ENCODE measurements around the gene SH3BGRL3. TPM values are rescaled to one million over a fixed set of nuclear protein-coding genes. Genes with fewer than 3 reads are reported as not detected.

The SH3BGRL3 gene
- total RNA-seq, 1 donor from 2014 or later: 324 TPM

- TF ChIP-seq CTCF (IDR thresholded peaks at IDR 0.05; ENCODE audit: insufficient read depth, low read depth, low read length): no peak
- no peak for TF ChIP-seq EZH2 (IDR thresholded peaks at IDR 0.05; ENCODE audit: insufficient read depth, low read length)
- FAIRE-seq (no peak), DNase-seq (ENCODE audit: low read depth) (no peak)
- Mint-ChIP-seq H3K36me3 (ENCODE audit: low read depth, unreplicated experiment) (peaks cover 1% of the 10 kb centered on the region), H3K27ac (ENCODE audit: unreplicated experiment) (peak overlapping the region; percentile 95), H3K4me3 (ENCODE audit: unreplicated experiment) (peak overlapping the region; percentile 98), H3K4me1 (ENCODE audit: low read depth, unreplicated experiment) (peaks cover 15% of the 10 kb centered on the region), H3K9me3 (ENCODE audit: unreplicated experiment) (no peaks in the 10 kb centered on the region), H3K27me3 (ENCODE audit: low read depth, unreplicated experiment) (no peaks in the 10 kb centered on the region)
- Histone ChIP-seq H3K79me2 (ENCODE audit: insufficient read depth, low read length) (peaks cover 7% of the 10 kb centered on the region), H3K9ac (ENCODE audit: low read length) (peak overlapping the region; percentile 90), H3K36me3 (ENCODE audit: insufficient read depth, low read length) (no peaks in the 10 kb centered on the region), H3K4me3 (ENCODE audit: insufficient read depth, low read depth, low read length) (peak overlapping the region; percentile 92), H3K4me2 (ENCODE audit: low read length) (peak overlapping the region; percentile 95), H4K20me1 (ENCODE audit: insufficient read depth, low read length) (no peaks in the 10 kb centered on the region), H2AFZ (ENCODE audit: low read depth, low read length) (peak overlapping the region; percentile 98), H3K4me1 (ENCODE audit: insufficient read depth, low read length) (peaks cover 19% of the 10 kb centered on the region), H3K27ac (ENCODE audit: low read depth, low read length) (peak overlapping the region; percentile 73), H3K9me3 (ENCODE audit: insufficient read depth, low read depth, low read length) (no peaks in the 10 kb centered on the region), H3K27me3 (ENCODE audit: insufficient read depth, low read length) (no peaks in the 10 kb centered on the region)
Measured at GRCh38 chr1:26305667-26306289, 25.9 kb downstream of the SH3BGRL3 start.

- no peaks in the 10 kb centered on the region for H3K9me3 Mint-ChIP-seq (ENCODE audit: unreplicated experiment)
- peak within 1 kb of the TSS; percentile 73 for H3K27ac ChIP-seq (ENCODE audit: low read depth, low read length)
Measured at GRCh38 chr1:26306290-26307229, 26.7 kb downstream of the SH3BGRL3 start, which contains the start of gene UBXN11. Gene UBXN11 (minus strand): TSS chr1:26306636. CDS start chr1:26302883, 3,753 bp downstream.

More at GRCh38 chr1:26306290-26307229, 26.7 kb downstream of the SH3BGRL3 start, which contains the start of gene UBXN11:
- Mint-ChIP-seq H3K4me1 (ENCODE audit: low read depth, unreplicated experiment) (peaks cover 15% of the 10 kb centered on the region), H3K27ac (ENCODE audit: unreplicated experiment) (peak within 1 kb of the TSS; percentile 95), H3K36me3 (ENCODE audit: low read depth, unreplicated experiment) (no peaks in the 10 kb centered on the region), H3K27me3 (ENCODE audit: low read depth, unreplicated experiment) (peaks cover under 1% of the 10 kb centered on the region), H3K4me3 (ENCODE audit: unreplicated experiment) (peak within 1 kb of the TSS; percentile 98)
- Histone ChIP-seq H3K4me3 (ENCODE audit: insufficient read depth, low read depth, low read length) (peak within 1 kb of the TSS; percentile 92), H3K4me2 (ENCODE audit: low read length) (peak within 1 kb of the TSS; percentile 95), H3K9ac (ENCODE audit: low read length) (peak within 1 kb of the TSS; percentile 90), H3K9me3 (ENCODE audit: insufficient read depth, low read depth, low read length) (no peaks in the 10 kb centered on the region), H4K20me1 (ENCODE audit: insufficient read depth, low read length) (no peaks in the 10 kb centered on the region), H3K27me3 (ENCODE audit: insufficient read depth, low read length) (no peaks in the 10 kb centered on the region), H2AFZ (ENCODE audit: low read depth, low read length) (peak within 1 kb of the TSS; percentile 98), H3K79me2 (ENCODE audit: insufficient read depth, low read length) (peaks cover 7% of the 10 kb centered on the region), H3K36me3 (ENCODE audit: insufficient read depth, low read length) (no peaks in the 10 kb centered on the region), H3K4me1 (ENCODE audit: insufficient read depth, low read length) (peaks cover 19% of the 10 kb centered on the region)
- DNase-seq (ENCODE audit: low read depth): peak; percentile 93
- FAIRE-seq: no peak
- no peak for TF ChIP-seq CTCF (IDR thresholded peaks at IDR 0.05; ENCODE audit: insufficient read depth, low read depth, low read length)
- TF ChIP-seq EZH2 (IDR thresholded peaks at IDR 0.05; ENCODE audit: insufficient read depth, low read length): no peak

Measured in astrocyte (in vitro differentiated cells and primary cell).